Hematopoietic multipotent progenitor cell treated with erythropoietin and hydrocortisone succinate and interleukin-3 and kit ligand, for 17 days (in vitro differentiated cells): ENCODE measurements around the gene ARMC7.

Experiments
- DNase-seq: peaks from one replicate; pipeline ENCODE4 v3.0.0-alpha.2; 2015; ENCODE audit warnings: low spot score

Gene ARMC7

DNA sequence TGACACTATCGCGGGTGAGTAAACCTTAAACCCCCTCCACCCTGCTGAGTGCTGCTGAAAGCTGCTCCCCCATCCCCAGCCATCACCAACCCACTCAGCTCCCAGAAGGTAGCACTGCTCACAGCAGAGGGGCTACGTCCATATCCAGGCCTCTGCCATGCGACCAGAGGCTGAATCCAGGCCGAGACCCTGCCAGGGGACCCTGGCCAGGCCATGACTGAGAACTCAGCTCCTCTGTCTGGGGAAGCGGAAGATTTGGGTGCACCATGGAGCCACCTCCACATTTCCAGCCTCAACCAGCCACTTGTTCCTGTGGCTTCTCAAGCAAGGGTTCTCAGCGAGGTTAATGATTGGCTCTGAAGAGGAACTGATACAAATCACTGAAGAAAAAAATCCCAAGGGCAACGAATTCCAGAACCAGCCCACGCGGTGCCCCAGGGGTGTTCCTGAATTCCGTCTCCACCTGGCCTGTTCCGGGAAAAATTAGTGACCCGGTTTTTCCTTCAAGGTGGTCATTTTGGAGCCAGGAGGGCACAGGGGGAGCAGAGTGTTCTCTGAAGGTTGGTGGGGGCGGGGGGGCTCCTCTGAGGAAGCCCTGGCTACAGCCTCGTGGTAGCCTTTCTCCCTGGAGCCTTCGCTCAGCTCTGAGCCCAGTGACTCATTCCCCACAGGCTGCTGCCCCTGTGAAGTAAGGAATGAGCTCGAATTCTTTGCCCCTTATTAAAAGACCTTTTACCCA lies 31.3 kb upstream of the ARMC7 start:
- DNase-seq: no peak

DNA sequence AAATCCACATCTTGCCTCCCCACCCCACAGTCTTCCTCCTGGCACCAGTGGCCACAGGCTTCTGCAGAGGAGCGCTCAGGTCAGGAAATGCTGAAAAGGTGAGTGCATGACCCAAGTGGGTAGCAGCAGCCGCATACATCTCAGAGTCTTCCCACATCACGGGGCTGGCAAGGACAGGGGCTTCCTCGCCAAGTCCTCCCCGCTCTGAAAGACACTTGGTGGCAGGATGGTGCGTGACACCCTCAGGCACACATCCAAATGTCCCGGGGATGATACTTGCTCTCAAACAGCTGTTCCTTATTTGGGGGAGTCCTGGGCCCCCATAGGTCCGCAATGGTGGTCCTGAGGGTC lies 30.8 kb upstream of the ARMC7 start:
- DNase-seq: no peak

DNA sequence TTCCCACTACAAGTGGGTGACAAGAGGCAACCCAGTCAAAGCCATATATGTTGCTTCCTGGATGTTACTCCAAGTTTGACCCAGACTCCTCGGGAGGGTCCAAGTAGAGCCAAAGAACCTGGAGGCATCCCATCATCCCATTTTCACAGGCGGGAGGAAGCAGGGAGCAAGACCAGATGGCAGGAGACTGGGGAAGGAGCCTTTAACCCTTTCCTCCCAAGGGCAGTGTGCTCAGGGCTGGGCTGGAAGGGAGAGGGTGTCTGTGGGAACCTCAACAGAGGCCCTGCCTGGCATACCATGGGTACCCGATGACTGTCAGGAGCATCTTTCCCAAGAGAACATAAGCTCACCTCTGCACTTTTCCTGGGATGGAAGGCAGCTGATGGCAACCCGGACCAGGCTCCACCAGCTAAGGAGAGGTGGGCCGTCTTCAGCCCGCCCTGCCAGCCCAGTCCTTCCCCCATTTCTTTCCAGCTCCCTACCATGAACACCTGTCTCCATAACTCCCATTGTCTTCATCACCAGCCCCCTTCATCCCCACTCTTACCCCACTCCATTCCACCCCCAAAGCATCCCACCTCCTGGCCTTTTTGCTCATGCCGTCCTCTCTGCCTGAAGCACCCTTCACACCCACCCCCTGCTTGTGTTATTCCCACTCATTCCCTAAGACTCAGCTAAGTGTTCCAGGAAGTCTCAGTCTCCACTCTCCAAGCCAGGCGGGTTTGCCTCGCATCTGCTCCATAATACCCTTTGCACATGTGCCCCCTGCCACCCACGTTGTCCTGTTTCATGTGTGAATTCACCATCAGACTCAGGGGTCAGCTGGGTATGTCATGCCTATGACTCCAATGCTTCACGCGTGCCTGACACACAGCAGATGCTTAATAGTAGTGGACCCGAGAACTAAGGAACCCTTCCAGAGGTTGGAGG lies 27.9 kb upstream of the ARMC7 start:
- no peak for DNase-seq

DNA sequence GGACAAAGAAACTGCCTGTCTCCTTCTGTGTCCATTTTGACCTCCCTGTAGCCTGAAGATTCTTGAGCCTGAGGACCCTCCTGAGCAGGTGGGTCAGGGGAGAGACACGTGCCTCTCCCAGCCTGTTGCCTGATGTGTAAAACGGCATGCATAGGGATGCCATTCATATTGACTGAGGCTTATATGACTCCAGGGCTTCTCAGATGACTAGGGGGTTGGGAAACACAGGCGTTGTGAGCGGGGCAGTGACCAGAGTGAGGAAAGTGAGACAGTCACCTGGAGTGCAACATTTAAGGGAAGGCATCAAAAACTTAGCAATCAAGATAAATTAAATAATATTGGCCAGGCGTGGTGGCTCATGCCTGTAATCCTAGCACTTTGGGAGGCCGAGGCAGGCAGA lies 27.1 kb upstream of the ARMC7 start:
- DNase-seq: no peak

DNA sequence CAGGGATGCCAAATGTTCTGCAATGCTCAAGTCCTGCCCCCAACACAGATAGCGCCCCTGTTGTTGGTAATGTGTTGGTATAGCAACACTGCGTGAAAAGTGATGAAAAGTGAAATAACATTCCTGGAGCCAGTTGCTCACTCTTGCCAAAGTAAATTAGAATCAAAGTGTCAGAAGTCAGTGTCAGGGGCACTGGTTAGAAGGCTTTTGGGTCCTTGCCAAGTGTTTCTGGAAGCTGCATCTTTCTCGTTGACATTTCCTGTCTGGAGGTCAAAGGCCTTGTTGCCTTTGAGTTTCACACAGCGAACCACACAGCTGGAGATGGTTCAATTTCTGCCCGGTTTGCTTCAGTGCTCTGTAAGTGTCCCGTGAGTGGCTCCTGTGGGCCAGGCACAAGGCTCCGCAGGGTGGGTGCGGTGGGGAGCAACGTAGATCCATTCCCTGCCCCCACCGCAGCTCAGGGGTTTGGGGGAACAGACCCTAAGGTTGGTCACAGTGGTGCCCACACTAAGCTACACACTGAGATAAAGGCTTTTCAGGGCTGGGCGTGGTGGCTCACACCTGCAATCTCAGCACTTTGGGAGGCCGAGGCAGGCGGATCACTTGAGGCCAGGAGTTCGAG lies 25.6 kb upstream of the ARMC7 start:
- DNase-seq: no peak

DNA sequence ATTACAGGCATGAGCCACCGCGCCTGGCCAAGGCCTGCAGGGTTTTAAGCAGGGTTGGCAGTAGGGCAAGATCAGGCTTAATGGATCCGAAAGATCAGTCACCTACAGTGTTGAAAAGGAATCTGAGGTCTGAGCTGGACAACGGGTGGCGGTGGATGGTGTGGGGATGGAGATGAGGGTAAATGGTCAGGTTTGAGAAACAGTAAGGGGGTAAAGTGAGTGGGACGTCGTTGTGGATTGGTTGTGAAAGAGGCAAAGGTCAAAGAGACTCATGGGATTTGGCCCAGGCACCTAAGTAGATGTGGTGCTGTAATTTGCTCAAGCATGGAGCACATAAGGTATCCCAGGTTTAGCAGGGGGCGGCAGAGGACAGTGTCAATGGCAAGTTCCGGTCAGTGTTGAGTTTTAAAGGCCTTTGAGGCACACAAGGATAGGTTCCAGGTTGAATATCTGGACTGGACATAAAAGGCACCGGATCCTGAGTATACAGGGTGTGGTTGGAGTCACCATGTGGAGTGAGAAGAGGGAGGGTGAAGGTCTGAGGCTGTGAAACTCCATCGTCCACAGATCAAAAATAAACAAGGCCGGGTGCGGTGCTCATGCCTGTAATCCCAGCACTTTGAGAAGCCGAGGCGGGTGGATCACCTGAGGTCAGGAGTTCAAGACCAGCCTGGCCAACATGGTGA lies 23.1 kb upstream of the ARMC7 start:
- no peak for DNase-seq

DNA sequence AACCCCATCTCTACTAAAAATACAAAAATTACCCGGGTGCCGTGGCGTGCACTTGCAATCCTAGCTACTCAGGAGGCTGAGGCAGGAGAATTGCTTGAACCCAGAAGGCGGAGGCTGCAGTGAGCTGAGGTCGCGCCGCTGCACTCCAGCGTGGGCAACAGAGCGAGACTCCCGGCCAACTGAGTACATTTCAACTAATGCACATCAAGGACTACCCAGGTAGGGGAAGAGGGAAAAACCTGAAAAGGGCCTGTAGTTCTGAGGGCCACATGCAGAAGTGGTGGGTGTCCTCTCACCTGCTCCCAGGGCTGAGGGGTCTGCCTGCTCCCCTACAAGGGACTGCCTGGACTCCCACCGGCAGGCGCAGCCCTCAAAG lies 22.6 kb upstream of the ARMC7 start:
- DNase-seq: no peak

DNA sequence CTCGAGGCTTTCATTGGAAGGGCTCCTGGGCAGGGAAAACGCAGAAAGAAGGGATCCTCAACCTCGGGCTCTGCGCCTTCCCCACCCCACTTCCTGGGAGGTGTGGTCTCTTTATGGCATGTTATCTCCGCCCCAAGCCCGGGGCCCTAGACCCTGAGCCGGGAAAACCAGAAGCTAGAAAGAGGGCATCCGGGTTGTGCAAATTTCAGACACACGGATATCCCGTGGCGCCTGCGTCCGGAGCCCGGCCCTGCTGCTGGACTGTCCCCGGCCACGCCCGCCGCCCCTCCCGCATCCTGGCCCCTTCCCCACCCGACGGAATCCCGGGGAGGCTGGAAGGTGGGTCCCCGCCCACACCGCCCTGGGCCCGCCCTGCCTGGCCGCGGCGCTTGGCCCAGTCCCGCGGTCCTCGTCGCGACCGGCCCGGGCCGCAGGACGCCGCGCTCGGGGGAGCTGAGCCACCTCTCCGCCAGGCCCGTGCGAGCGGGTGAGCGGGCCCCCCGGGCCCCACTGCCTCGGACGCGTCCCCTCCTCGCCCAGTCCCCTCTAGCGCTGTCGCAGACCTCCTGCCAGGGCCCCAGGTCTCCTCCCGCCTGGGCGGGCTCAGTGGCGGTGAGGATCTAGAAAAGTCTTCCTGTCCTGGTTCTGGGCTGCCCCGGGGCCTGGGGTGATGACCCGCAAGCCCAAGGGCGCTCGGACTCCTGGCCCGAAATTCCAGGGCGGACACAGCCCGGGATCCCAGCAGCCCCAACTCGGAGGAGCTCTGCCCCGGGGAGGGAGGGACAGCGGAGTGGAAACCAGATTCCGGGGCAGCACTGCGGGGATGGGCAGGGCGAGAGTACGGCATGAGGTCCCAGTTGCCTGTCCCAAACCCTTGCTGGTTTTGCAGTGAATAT lies 22.0 kb upstream of the ARMC7 start, which contains the start of gene SLC16A5:
Gene SLC16A5, plus strand, starts transcription at position 397 of the 896 bp plus-strand sequence. CDS start 5,683 bp downstream, outside the sequence.
- no peak for DNase-seq

DNA sequence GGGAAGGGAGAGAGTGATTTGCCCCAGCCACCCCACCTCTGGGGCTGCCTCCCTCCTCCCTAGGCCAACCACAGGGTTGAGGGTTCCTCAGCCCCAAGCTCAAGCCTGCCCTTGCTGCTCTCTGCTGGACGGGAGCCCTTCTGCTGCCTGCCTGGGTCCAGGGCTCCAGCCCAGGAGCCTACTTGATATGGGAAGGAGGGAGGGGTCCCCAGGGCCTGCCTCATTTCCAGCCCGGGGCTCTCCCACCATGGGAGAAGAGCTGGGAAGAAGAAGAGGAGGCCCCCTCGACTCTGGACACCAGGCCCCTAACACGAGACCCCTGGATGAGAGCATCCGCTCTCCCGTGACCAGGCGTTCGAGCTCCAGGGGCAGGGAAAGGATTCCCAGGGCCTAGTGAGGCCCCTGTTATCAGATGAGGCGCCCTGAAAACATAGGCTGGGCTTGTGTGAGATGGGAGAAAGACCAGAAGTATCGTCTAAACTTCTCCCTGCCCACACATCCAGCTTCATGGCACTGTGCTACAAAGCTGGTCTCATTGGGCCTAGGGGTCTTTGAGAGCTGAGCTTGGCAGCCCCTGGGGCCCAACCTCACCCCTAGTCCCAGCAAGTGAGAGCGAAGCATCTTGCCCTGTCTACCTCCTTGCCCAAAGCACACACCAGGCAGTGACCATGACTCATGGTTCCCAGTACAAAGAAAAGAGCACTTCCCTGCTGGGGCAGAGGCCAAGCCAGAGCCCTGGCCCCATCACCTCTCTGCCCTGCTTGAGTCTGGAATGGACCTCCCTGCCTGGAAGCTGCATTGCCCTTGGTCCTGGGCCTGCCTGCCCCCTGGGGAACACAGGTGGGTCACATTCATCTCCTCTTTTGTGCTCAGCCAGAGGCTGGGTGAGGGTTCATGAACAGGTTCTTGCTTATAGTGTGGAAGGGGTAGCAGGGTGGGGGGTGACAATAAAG lies 21.0 kb upstream of the ARMC7 start:
- no peak for DNase-seq

DNA sequence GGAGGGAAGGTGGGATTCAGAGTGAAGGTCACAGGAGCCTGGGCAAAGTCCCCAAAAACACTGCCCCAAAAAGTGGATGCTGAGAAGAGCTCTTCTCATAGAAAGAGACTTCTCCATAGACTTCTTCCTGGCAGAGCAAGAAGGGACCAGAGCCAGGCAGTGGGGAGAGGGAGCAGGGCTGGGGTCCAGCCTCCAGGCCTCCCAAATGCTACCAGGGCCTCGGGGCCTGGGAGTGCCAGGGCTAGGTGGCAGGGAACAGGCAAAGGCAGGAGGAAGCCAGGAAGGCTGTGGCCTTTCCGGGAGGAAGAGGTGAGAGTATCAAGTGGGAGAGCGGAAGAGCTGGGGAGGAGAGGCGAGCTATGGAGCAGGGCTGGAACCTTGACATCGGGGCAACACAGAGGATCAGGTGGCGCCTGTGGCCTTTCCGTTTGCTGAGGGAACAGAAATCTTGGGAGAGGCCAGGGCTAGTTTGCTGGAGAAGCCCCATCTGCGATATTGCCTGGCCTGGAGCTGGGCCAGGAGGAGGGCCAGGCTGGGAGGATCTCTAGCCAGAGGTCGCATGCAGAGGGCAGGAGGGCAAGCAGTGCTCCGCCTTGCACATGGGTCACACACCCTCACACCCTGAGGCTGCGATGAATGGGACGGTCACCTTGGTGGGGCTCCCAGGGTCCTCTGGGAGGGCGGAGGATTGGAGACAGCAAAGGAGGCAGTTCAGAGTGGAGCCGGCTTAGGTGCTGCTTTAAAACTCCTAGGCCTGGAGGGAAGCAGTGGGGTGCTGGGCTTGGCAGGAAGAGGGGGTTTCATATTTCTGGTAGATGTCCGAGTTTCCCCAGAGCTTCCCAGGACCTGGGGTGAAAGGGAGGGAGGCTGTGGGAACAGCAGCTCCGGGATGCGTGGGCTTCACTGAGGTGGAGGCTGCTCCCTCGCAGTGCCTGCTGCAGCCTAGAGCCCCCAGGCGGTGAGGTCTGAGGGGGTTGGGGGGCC lies 18.6 kb upstream of the ARMC7 start:
- peak; percentile 70 for DNase-seq

DNA sequence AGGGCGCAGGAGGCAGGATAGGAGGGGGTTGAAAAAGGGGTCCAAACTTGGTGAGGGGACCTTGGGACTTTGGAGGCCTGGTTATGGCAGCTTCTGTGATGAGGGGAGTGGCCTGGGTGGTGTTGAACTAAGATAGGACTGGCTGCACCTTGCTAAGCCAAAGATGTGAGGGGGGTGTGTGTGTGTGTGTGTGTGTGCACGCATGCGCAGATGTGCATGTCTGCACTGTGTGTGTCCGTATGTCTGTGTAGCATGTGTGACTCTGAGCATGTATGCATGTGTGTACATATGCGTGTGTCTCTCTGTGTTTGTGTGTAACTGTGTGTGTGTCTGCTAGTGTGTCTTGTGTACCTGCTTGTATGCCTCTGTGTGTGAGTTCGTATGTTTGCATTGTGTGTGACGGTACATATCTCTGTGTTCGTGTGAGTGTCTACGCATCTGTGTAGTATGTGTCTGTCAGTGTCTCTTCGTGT lies 17.9 kb upstream of the ARMC7 start:
- peak; percentile 58 for DNase-seq

DNA sequence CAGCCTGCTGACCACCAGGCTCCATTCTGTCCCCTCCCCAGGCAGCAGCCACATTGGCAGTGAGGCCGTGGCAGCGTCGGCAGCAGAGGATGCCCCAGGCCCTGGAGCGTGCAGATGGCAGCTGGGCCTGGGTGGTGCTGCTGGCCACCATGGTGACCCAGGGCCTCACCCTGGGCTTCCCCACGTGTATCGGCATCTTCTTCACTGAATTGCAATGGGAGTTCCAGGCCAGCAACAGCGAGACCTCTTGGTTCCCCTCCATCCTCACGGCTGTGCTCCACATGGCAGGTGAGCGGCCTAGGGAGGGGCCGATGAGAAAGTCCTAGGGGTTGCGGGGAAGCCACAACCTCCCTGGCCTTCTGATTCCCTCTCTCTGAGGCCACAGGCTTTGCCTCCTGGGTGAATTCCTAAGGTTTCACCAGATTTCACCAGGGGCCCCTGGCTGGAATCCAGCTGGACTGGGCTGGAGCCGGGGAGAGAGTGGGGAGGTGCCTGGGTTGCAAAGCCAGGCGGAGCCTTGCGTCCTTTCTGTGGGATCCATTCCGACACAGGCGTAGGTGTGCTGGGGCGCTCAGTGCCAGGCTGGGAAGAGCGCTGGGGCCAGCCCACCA lies 16.1 kb upstream of the ARMC7 start:
- no peak for DNase-seq

DNA sequence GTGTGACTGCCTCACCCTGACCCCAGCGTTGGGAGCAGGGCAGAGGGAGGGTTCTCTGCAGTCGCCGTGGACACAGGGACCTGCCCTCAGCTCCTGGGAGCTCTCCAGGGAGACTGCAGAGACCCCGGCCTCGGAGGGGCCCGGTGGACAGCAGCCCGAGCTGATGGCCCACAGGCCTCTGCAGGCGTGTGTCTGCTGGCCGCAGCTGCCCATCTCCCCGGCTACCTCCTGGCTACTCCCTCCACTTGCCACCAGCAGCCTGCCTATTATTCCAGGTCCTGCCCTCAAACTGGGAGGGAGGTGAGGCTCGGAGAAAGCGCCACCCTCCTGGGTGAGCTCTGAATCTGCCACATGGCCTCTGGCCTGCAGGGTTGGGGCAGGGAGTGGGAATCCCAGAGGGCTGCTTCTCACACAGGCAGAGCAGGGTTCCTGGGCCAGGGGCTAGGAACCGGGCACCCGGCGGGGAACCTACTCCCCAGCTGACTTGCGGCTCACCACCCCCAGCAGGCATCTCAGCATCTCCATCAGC lies 14.8 kb upstream of the ARMC7 start:
- no peak for DNase-seq

DNA sequence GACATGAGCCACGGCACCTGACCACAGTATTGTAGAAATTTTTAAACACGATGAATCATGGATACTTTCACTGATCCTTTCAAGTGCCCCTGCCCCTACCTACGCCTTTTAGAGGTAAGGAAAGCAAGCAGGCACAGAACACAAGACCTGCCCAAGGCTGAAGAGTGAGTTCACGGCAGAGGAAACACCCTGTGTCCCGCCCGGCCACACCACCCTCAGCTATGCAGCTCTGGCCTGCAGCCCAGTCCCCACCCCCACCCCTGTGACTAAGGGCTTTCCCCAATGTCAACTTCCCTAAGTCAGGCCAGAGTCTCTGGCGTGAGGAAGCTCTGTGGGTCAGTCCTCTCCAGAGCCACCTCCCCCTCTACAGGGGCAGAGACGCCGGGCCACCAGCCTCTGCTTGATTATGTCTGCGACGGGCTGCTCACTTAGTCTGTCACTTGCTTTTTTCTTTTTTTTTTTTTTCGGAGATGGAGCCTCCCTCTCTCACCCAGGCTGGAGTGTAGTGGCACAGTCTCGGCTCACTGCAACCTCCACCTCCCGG lies 13.6 kb upstream of the ARMC7 start:
- peak; percentile 91 for DNase-seq

DNA sequence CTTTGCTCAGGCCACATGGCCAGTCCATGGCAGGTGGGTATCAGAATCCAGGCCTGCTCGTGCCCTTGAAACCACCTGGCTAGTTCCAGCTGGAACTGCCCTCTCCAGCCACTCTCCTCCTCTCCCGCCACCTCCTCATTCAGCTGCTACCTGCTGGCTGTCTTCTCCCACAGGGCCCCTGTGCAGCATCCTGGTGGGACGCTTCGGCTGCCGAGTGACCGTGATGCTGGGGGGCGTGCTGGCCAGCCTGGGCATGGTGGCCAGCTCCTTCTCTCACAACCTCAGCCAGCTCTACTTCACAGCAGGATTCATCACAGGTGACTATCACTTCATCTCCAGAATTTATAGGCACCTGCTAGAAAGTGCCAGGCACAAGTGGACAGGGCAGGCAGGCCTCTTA lies 11.9 kb upstream of the ARMC7 start:
- DNase-seq: no peak

DNA sequence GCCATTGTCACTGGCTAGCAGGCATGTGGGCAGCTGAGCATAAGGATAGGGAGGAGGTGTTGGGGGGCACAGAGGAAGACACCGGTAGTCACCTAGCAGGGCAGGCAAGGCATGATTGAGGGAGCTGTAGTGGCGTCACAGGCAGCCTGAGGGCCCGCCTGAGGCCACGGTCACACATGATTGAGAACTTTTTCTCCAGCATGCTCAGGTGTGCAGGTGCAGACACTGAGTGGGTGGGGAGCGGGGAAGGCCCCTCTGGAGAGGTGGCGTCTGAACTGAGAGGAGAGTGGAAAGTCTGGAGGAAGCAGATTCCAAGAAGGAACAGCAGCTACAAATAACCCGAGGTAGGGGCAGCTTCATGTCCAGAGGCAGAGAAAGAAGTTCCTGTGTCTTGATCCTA lies 10.9 kb upstream of the ARMC7 start:
- no peak for DNase-seq

DNA sequence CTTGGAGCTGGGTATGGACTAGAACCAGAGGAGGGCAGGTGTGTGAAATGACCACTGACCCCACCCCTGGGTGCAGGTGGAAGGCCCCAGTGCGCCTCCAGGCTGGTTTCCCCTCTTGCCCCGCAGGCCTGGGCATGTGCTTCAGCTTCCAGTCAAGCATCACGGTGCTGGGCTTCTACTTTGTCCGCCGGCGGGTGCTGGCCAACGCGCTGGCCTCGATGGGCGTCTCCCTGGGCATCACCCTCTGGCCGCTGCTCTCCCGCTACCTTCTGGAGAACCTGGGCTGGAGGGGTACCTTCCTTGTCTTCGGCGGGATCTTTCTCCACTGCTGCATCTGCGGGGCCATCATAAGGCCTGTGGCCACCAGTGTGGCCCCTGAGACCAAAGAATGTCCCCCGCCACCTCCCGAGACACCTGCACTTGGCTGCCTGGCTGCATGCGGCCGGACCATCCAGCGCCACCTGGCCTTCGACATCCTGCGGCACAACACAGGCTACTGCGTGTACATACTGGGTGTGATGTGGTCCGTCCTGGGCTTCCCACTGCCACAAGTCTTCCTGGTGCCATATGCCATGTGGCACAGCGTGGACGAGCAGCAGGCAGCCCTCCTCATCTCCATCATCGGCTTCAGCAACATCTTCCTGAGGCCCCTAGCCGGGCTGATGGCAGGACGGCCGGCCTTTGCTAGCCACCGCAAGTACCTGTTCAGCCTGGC lies 9.7 kb upstream of the ARMC7 start:
- DNase-seq: no peak
